Aorta (tissue), 5 donors: ENCODE data around the gene CPNE9. TPM values are rescaled to one million over a fixed set of nuclear protein-coding genes. Genes with fewer than 3 reads are reported as not detected.

Experiments
- ATAC-seq: fragments of 200-7000 bp; cut with Tn5 transposase; one replicate; pipeline ENCODE4 v1.9.1; 2022; ENCODE audit warnings: moderate library complexity; ENCODE audit not compliant: low FRiP score
- DNase-seq, 2 donors: peaks; one replicate each; pipeline ENCODE4 v3.0.0-alpha.2; 2020
- H3K27ac ChIP-seq, 2 donors: one replicate each; pipeline ENCODE4 v1.5.1; 2013; ENCODE audit warnings: low read length in 2 of 2, mild to moderate bottlenecking in 2 of 2, moderate library complexity in 2 of 2, control low read depth in 1 of 2, inconsistent platforms in 1 of 2, low read depth in 1 of 2
- H3K27me3 ChIP-seq, 2 donors: one replicate each; pipeline ENCODE4 v1.6.1; 2013; ENCODE audit warnings: control low read depth in 1 of 2, low read length in 1 of 2, mild to moderate bottlenecking in 1 of 2, moderate library complexity in 1 of 2; ENCODE audit not compliant: insufficient read depth in 2 of 2, control insufficient read depth in 1 of 2
- H3K36me3 ChIP-seq, 2 donors: one replicate each; pipeline ENCODE4 v1.6.1; 2013; ENCODE audit warnings: control low read depth in 1 of 2, low read length in 1 of 2, mild to moderate bottlenecking in 1 of 2; ENCODE audit not compliant: insufficient read depth in 2 of 2, control insufficient read depth in 1 of 2
- H3K4me1 ChIP-seq, 2 donors: one replicate each; pipeline ENCODE4 v1.6.1; 2013; ENCODE audit warnings: low read length in 2 of 2, control low read depth in 1 of 2, mild to moderate bottlenecking in 1 of 2, moderate library complexity in 1 of 2; ENCODE audit not compliant: insufficient read depth in 2 of 2, control insufficient read depth in 1 of 2
- H3K4me3 ChIP-seq, 2 donors: one replicate each; pipeline ENCODE4 v1.5.1; 2013; ENCODE audit warnings: low read length in 2 of 2, control low read depth in 1 of 2, mild to moderate bottlenecking in 1 of 2
- H3K9me3 ChIP-seq: one replicate; pipeline ENCODE4 v1.6.1; 2013; ENCODE audit warnings: mild to moderate bottlenecking, low read length; ENCODE audit not compliant: control insufficient read depth
- WGBS, 2 donors: extraction: QIAGEN DNeasy Blood & Tissue Kit; methylation state at CpG; one replicate each; pipeline ENCODE4 v1.1.7; 2013; 5-methylcytosine and 5-hydroxymethylcytosine counted together
- intact Hi-C, 2 donors: fragments of 100-400 bp; cut with DNase I; formaldehyde crosslinking; loops; one replicate each; pipeline versions ENCODE4 v1.14.2 to v1.15.0; 2022
- polyA plus RNA-seq, 2 donors: library from polyadenylated mRNA; stranded (reverse); fragments of 200-250 nt; gene quantifications; one replicate each; pipeline ENCODE4 v1.2.3, GENCODE V29; 2013
- total RNA-seq, 2 donors: library from RNA; stranded (reverse); fragmentation: NEBNext Ultra II Directional; extraction: Animal tissue kit (Norgen Biotek cat#: 25700); gene quantifications; one replicate each; pipeline ENCODE4 v1.2.1, GENCODE V29; 2021
- donor health status: healthy with polysubstance abuse.
- donor health status: Bipolar disorder and iron deficiency.
- donor health status: DM: no; HTN: no; CAD: no.
- donor health status: DM: no; HTN: no; CAD: no.
- donor health status: DM: yes; HTN: yes; CAD: no.

The CPNE9 gene
- total and polyA plus RNA-seq, 4 donors = not detected

GRCh38 chr3:9717563-9717962 is 13.9 kb downstream of the CPNE9 start:
- Histone ChIP-seq H3K9me3 (no peaks in the 10 kb centered on the region), H3K27ac (no peak overlapping the region), H3K36me3 (no peaks in the 10 kb centered on the region), H3K27me3 (no peaks in the 10 kb centered on the region), H3K4me1 (no peaks in the 10 kb centered on the region), H3K4me3 (no peak overlapping the region)
- no peak for DNase-seq
- no peak for ATAC-seq
- 84 to 92% methylated on average over 1 of the region's 1 CpG for WGBS, 2 donors
- intact Hi-C loops = loop anchor here in 1 of 2 donors (5.0 kb wide), 1 partner anchor 230 kb away; no protein-coding TSS in a partner anchor

- Histone ChIP-seq H3K27ac (no peak overlapping the region), H3K9me3 (no peaks in the 10 kb centered on the region), H3K4me3 (no peak overlapping the region), H3K4me1 (no peaks in the 10 kb centered on the region), H3K36me3 (no peaks in the 10 kb centered on the region), H3K27me3 (no peaks in the 10 kb centered on the region)
- intact Hi-C loops = loop anchor here in 1 of 2 donors (5.0 kb wide), 1 partner anchor 229 kb away; no protein-coding TSS in a partner anchor
- DNase-seq (no peak), ATAC-seq (no peak)
- WGBS, 2 donors = 74 to 78% methylated on average over 4 of the region's 4 CpGs
Measured at GRCh38 chr3:9718118-9718517, 14.5 kb downstream of the CPNE9 start.

GRCh38 chr3:9721015-9721699 is 17.5 kb downstream of the CPNE9 start:
- intact Hi-C loops = no loop called here
- H3K27me3 ChIP-seq = no peaks in the 10 kb centered on the region
- WGBS, 2 donors = 37 to 41% methylated on average over 7 of the region's 7 CpGs
- no peaks in the 10 kb centered on the region for H3K9me3 ChIP-seq
- H3K4me1 ChIP-seq = no peaks in the 10 kb centered on the region
- DNase-seq (no peak), ATAC-seq (no peak)
- no peak overlapping the region for H3K4me3 ChIP-seq
- H3K27ac ChIP-seq = no peak overlapping the region
- no peaks in the 10 kb centered on the region for H3K36me3 ChIP-seq

GRCh38 chr3:9721700-9722060 is 18.0 kb downstream of the CPNE9 start:
- intact Hi-C loops = no loop called here
- Histone ChIP-seq H3K27ac (no peak overlapping the region), H3K36me3 (no peaks in the 10 kb centered on the region), H3K27me3 (no peaks in the 10 kb centered on the region), H3K4me1 (no peaks in the 10 kb centered on the region), H3K9me3 (no peaks in the 10 kb centered on the region), H3K4me3 (no peak overlapping the region)
- no peak for ATAC-seq
- WGBS, 2 donors = 88 to 90% methylated on average over 2 of the region's 2 CpGs
- DNase-seq = no peak

- intact Hi-C loops = no loop called here
- DNase-seq (no peak), ATAC-seq (no peak)
- no peaks in the 10 kb centered on the region for H3K9me3 ChIP-seq
- H3K27me3 ChIP-seq = no peaks in the 10 kb centered on the region
- no peak overlapping the region for H3K4me3 ChIP-seq
- H3K4me1 ChIP-seq = no peaks in the 10 kb centered on the region
- 90 to 93% methylated on average over 4 of the region's 4 CpGs for WGBS, 2 donors
- no peak overlapping the region for H3K27ac ChIP-seq
- H3K36me3 ChIP-seq = no peaks in the 10 kb centered on the region
Measured at GRCh38 chr3:9725775-9726515, 22.3 kb downstream of the CPNE9 start.

- H3K4me1 ChIP-seq = no peaks in the 10 kb centered on the region
- no peaks in the 10 kb centered on the region for H3K9me3 ChIP-seq
- H3K27me3 ChIP-seq = no peaks in the 10 kb centered on the region
- no peak overlapping the region for H3K27ac ChIP-seq
- no peak overlapping the region for H3K4me3 ChIP-seq
- H3K36me3 ChIP-seq = no peaks in the 10 kb centered on the region
- ATAC-seq (no peak), DNase-seq (no peak)
- 10 to 17% methylated on average over 11 of the region's 11 CpGs for WGBS, 2 donors
- intact Hi-C loops = no loop called here
Measured at GRCh38 chr3:9727041-9727595, 23.5 kb downstream of the CPNE9 start.

- Histone ChIP-seq H3K27me3 (no peaks in the 10 kb centered on the region), H3K36me3 (no peaks in the 10 kb centered on the region), H3K27ac (no peak overlapping the region), H3K9me3 (no peaks in the 10 kb centered on the region), H3K4me3 (no peak overlapping the region), H3K4me1 (no peaks in the 10 kb centered on the region)
- ATAC-seq = no peak
- intact Hi-C loops = no loop called here
- WGBS, 2 donors = 93 to 94% methylated on average over 2 of the region's 2 CpGs
- DNase-seq = no peak
Measured at GRCh38 chr3:9727743-9728142, 24.1 kb downstream of the CPNE9 start.

- Histone ChIP-seq H3K27ac (no peak overlapping the region), H3K36me3 (no peaks in the 10 kb centered on the region), H3K27me3 (no peaks in the 10 kb centered on the region), H3K4me1 (no peaks in the 10 kb centered on the region), H3K9me3 (no peaks in the 10 kb centered on the region), H3K4me3 (no peak overlapping the region)
- intact Hi-C loops = no loop called here
- no peak for DNase-seq
- no peak for ATAC-seq
- WGBS, 2 donors = 92 to 93% methylated on average over 10 of the region's 10 CpGs
Measured at GRCh38 chr3:9729419-9729818, 25.8 kb downstream of the CPNE9 start.
